Liver (tissue), 9 donors: ENCODE data around the gene ANKS1A. TPM values are rescaled to one million over a fixed set of nuclear protein-coding genes. Genes with fewer than 3 reads are reported as not detected.

Experiments used
- DNase-seq: peaks from one replicate; pipeline ENCODE4 v3.0.0-alpha.2; 2017; ENCODE audit warnings: low spot score
- H3K27ac ChIP-seq, 2 donors: one replicate each; pipeline ENCODE4 v1.7.0; 2013; ENCODE audit warnings: inconsistent platforms in 2 of 2, low read length in 2 of 2, control low read depth in 1 of 2, low read depth in 1 of 2, mild to moderate bottlenecking in 1 of 2
- H3K27me3 ChIP-seq, 4 donors: one replicate each; pipeline versions ENCODE4 v1.6.1 to v1.7.0; 2013; ENCODE audit warnings: low read length in 3 of 4, inconsistent platforms in 1 of 4, mild to moderate bottlenecking in 1 of 4, moderate library complexity in 1 of 4; ENCODE audit not compliant: control insufficient read depth in 4 of 4, insufficient read depth in 4 of 4
- H3K36me3 ChIP-seq, 4 donors: one replicate each; pipeline versions ENCODE4 v1.6.1 to v1.7.0; 2013; ENCODE audit warnings: low read length in 3 of 4, mild to moderate bottlenecking in 3 of 4, low read depth in 1 of 4, moderate library complexity in 1 of 4; ENCODE audit not compliant: control insufficient read depth in 4 of 4, insufficient read depth in 3 of 4
- H3K4me1 ChIP-seq, 4 donors: one replicate each; pipeline versions ENCODE4 v1.6.1 to v1.7.0; 2013; ENCODE audit warnings: low read length in 3 of 4, mild to moderate bottlenecking in 3 of 4, moderate library complexity in 1 of 4; ENCODE audit not compliant: control insufficient read depth in 4 of 4, insufficient read depth in 4 of 4
- H3K4me3 ChIP-seq, 3 donors: one replicate each; pipeline versions ENCODE4 v1.6.1 to v1.7.0; 2013; ENCODE audit warnings: low read length in 3 of 3, control low read depth in 1 of 3, low read depth in 1 of 3, mild to moderate bottlenecking in 1 of 3
- H3K9ac ChIP-seq, 2 donors: one replicate each; pipeline ENCODE4 v1.7.0; 2013; ENCODE audit warnings: low read length in 2 of 2, mild to moderate bottlenecking in 2 of 2, moderate library complexity in 2 of 2, control low read depth in 1 of 2, low read depth in 1 of 2
- H3K9me3 ChIP-seq, 4 donors: one replicate each; pipeline versions ENCODE4 v1.6.1 to v1.7.0; 2013; ENCODE audit warnings: low read length in 3 of 4; ENCODE audit not compliant: control insufficient read depth in 4 of 4
- EGR1 ChIP-seq, 2 donors: IDR thresholded peaks; 2 replicates each; pipeline ENCODE4 v1.6.1; 2016 to 2018; ENCODE audit warnings: antibody characterized with exemption in 2 of 2, low read depth in 2 of 2
- FOXA2 ChIP-seq: IDR thresholded peaks from 2 replicates; pipeline ENCODE4 v1.6.1; 2016; ENCODE audit warnings: antibody characterized with exemption
- GABPA ChIP-seq, 2 donors: IDR thresholded peaks in 1 of 2; conservative IDR thresholded peaks in 1 of 2; 2 replicates each; pipeline ENCODE4 v1.6.1; 2016; ENCODE audit warnings: antibody characterized with exemption in 2 of 2, mild to moderate bottlenecking in 1 of 2, moderate library complexity in 1 of 2
- HNF4A ChIP-seq, 2 donors: conservative IDR thresholded peaks; 2 replicates each; pipeline ENCODE4 v1.6.1; 2016; ENCODE audit warnings: antibody characterized with exemption in 2 of 2, mild to moderate bottlenecking in 2 of 2
- HNF4G ChIP-seq: IDR thresholded peaks from 2 replicates; pipeline ENCODE4 v1.6.1; 2016; ENCODE audit warnings: antibody characterized with exemption
- JUND ChIP-seq, 2 donors: IDR thresholded peaks; 2 replicates each; pipeline ENCODE4 v1.6.1; 2016; ENCODE audit warnings: antibody characterized with exemption in 2 of 2
- NR2F2 ChIP-seq: IDR thresholded peaks from 2 replicates; pipeline ENCODE4 v1.6.1; 2016; ENCODE audit warnings: antibody characterized with exemption
- RAD21 ChIP-seq, 2 donors: IDR thresholded peaks; 2 replicates each; pipeline ENCODE4 v1.6.1; 2016; ENCODE audit warnings: antibody characterized with exemption in 2 of 2, mild to moderate bottlenecking in 2 of 2
- RXRA ChIP-seq, 2 donors: IDR thresholded peaks; 2 replicates each; pipeline ENCODE4 v1.6.1; 2017 to 2018; ENCODE audit warnings: antibody characterized with exemption in 2 of 2, mild to moderate bottlenecking in 1 of 2
- SP1 ChIP-seq: IDR thresholded peaks from 2 replicates; pipeline ENCODE4 v1.6.1; 2018; ENCODE audit warnings: antibody characterized with exemption, mild to moderate bottlenecking
- TAF1 ChIP-seq: conservative IDR thresholded peaks from 2 replicates; pipeline ENCODE4 v1.6.1; 2016; ENCODE audit warnings: antibody characterized with exemption, mild to moderate bottlenecking
- YY1 ChIP-seq: IDR thresholded peaks from 2 replicates; pipeline ENCODE4 v1.6.1; 2016; ENCODE audit warnings: antibody characterized with exemption, mild to moderate bottlenecking
- WGBS: extraction: QIAGEN DNeasy Blood & Tissue Kit; methylation state at CpG from one replicate; pipeline ENCODE4 v1.1.7; 2013; 5-methylcytosine and 5-hydroxymethylcytosine counted together
- polyA plus RNA-seq, 2 donors: library from polyadenylated mRNA; stranded (reverse) in 1 of 2; unstranded in 1 of 2; fragments of 200-250 nt in 1 of 2; fragments of >200 nt in 1 of 2; fragmentation: Nextera tagmentation in 1 of 2; extraction: Ambion mirVana in 1 of 2; gene quantifications; one replicate each; pipeline versions ENCODE4 v1.2.1 to v1.2.3, GENCODE V29; 2013 to 2015
- total RNA-seq, 2 donors: library from RNA; depleted of rRNA; stranded (reverse); fragments of >200 nt; gene quantifications; one replicate each; pipeline ENCODE4 v1.2.3, GENCODE V29; 2014
- TF ChIP-seq, protein P1 (sequence below): IDR thresholded peaks from 2 replicates; pipeline ENCODE4 v1.6.1; 2016; ENCODE audit warnings: antibody characterized with exemption
- TF ChIP-seq, protein P2 (sequence below): IDR thresholded peaks from 2 replicates; pipeline ENCODE4 v1.6.1; 2016; ENCODE audit warnings: antibody characterized with exemption
- TF ChIP-seq, protein P3 (sequence below): IDR thresholded peaks from 2 replicates; pipeline ENCODE4 v1.6.1; 2016; ENCODE audit warnings: antibody characterized with exemption
- TF ChIP-seq, protein P4 (sequence below): fragments of 150-350 bp; IDR thresholded peaks from 2 replicates; pipeline ENCODE4 v1.5.1; 2017; ENCODE audit warnings: improper control_type of control experiment, low read depth, low read length; ENCODE audit not compliant: missing input control
- donor health status: healthy.
- donor health status: healthy.
- donor health status: healthy.
- donor health status: healthy.
- donor health status: healthy.

Gene ANKS1A
- total and polyA plus RNA-seq, 4 donors: 4.3 to 18.7 (median 6.7) TPM

DNA sequence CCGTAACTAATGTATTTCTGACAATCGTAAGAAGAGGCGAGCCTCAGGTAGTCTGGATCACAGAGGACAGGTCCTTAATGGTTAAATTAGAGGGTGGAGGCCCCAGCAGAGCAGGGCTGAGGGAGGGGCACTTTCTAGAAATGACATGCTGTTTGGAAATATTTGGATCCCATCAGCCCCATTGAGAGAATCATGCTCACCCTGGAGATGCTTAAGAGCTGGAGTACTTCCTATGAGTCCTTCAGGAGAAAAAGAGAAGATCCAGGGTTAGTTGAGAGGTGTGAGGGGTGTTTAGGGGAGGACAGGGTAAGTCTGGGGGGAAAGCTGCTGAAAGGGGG is 129.1 kb downstream of the ANKS1A start (continued):
- no peak for TF ChIP-seq RXRA (IDR thresholded peaks at IDR 0.05)

DNA sequence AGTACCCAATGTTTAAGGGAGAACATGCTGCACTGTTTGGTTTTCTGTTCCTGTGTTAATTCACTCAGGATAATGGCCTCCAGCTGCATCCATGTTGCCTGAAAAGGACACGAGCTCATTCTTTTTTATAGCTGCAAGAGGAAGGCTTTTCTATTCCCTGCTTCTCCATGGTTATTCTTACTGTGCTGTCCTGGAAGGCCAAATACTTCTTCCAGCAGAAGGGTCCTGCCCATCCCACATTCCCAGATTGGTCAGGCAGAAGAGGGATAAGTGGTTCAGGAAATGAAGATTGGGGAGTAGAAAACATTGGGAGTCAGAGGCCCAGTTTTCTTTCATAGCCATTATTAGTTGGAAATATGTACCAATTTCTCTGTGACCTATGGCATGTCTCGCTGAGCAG is 129.7 kb downstream of the ANKS1A start:
- DNase-seq: no peak
- H3K27me3 ChIP-seq: no peaks in the 10 kb centered on the region
- H3K4me1 ChIP-seq: peaks cover 2 to 46% (median 34%) of the 10 kb centered on the region in 4 donors
- peak overlapping the region; percentile 5 to 44 for H3K27ac ChIP-seq
- TF ChIP-seq EGR1 (IDR thresholded peaks at IDR 0.05; ENCODE audit: low read depth in 2 of 2) (no peak), FOXA2 (no peak), TAF1 (no peak), JUND (IDR thresholded peaks at IDR 0.05) (no peak), NR2F2 (no peak), HNF4G (no peak)
- TF ChIP-seq, protein P1, sequence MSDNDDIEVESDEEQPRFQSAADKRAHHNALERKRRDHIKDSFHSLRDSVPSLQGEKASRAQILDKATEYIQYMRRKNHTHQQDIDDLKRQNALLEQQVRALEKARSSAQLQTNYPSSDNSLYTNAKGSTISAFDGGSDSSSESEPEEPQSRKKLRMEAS: no peak
- TF ChIP-seq, protein P2, sequence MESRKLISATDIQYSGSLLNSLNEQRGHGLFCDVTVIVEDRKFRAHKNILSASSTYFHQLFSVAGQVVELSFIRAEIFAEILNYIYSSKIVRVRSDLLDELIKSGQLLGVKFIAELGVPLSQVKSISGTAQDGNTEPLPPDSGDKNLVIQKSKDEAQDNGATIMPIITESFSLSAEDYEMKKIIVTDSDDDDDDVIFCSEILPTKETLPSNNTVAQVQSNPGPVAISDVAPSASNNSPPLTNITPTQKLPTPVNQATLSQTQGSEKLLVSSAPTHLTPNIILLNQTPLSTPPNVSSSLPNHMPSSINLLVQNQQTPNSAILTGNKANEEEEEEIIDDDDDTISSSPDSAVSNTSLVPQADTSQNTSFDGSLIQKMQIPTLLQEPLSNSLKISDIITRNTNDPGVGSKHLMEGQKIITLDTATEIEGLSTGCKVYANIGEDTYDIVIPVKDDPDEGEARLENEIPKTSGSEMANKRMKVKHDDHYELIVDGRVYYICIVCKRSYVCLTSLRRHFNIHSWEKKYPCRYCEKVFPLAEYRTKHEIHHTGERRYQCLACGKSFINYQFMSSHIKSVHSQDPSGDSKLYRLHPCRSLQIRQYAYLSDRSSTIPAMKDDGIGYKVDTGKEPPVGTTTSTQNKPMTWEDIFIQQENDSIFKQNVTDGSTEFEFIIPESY: no peak
- H3K9me3 ChIP-seq: no peaks in the 10 kb centered on the region
- 75% methylated on average over 2 of the region's 2 CpGs for WGBS
- peaks cover 0 to 5% (median 0%) of the 10 kb centered on the region in 4 donors for H3K36me3 ChIP-seq
- no peak overlapping the region for H3K9ac ChIP-seq
- peak overlapping the region in 1 of 3 donors; percentile 28 for H3K4me3 ChIP-seq

DNA sequence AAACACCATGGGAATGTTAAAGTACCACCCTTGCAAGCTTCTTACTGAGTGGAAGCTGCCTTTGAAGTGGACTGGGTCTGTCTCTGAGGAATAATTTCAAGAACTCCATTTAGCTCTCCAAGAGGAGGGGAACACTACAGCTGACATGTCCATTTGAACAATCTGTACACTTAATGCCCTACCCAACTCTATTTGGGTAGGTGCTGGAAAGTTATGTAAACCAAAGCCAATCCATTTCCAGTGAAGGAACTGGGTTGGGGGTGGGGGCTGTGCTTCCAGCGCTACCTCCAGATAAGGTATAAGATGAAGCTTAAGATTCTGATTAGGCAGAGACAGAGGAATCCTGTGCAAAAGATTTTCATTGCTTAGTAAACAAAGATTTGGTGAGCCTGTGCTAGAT is 130.1 kb downstream of the ANKS1A start:
- peaks cover 2 to 46% (median 34%) of the 10 kb centered on the region in 4 donors for H3K4me1 ChIP-seq
- 88% methylated on average over 1 of the region's 1 CpG for WGBS
- DNase-seq: no peak
- H3K9me3 ChIP-seq: no peaks in the 10 kb centered on the region
- peak overlapping the region; percentile 5 to 44 for H3K27ac ChIP-seq
- H3K27me3 ChIP-seq: no peaks in the 10 kb centered on the region
- peaks cover 0 to 5% (median 0%) of the 10 kb centered on the region in 4 donors for H3K36me3 ChIP-seq
- peak overlapping the region in 1 of 3 donors; percentile 10 for H3K4me3 ChIP-seq
- H3K9ac ChIP-seq: no peak overlapping the region
- TF ChIP-seq YY1 (no peak), RAD21 (IDR thresholded peaks at IDR 0.05) (no peak), SP1 (no peak), NR2F2 (no peak), RXRA (IDR thresholded peaks at IDR 0.05) (no peak), TAF1 (no peak), HNF4G (no peak), GABPA (IDR thresholded peaks at IDR 0.05 in 1 of 2, conservative IDR thresholded peaks at IDR 0.05 in 1 of 2) (no peak)
- TF ChIP-seq, protein P2: no peak

DNA sequence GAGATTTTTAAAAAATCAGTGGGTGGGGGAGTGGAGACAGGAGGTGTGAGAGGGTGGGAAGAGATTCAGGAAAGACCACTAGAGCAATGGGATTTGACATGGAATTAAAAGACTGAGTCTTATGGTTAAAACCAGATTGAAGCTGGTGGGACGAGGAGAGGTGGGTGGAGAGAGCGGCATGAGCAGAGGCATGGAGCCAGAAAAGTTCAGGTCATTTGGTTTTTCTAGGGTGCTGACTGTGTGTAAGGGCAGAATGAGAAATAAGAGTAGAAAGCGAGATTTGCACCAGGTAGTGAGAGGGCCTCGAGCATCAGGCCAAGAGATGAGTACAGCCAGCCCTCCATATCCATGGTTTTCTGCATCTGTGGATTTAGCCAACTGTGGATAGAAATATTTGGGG is 130.8 kb downstream of the ANKS1A start:
- Histone ChIP-seq H3K27me3 (no peaks in the 10 kb centered on the region), H3K4me1 (peaks cover 2 to 46% (median 35%) of the 10 kb centered on the region in 4 donors), H3K27ac (no peak overlapping the region), H3K36me3 (peaks cover 0 to 5% (median 0%) of the 10 kb centered on the region in 4 donors), H3K9ac (no peak overlapping the region), H3K4me3 (peak overlapping the region in 1 of 3 donors; percentile 3), H3K9me3 (no peaks in the 10 kb centered on the region)
- WGBS: 88% methylated on average over 4 of the region's 4 CpGs
- no peak for TF ChIP-seq NR2F2
- no peak for TF ChIP-seq EGR1 (IDR thresholded peaks at IDR 0.05; ENCODE audit: low read depth in 2 of 2)
- TF ChIP-seq, protein P1: no peak
- TF ChIP-seq, protein P2: no peak
- no peak for TF ChIP-seq TAF1
- no peak for TF ChIP-seq HNF4A (conservative IDR thresholded peaks at IDR 0.05)
- TF ChIP-seq, protein P3, sequence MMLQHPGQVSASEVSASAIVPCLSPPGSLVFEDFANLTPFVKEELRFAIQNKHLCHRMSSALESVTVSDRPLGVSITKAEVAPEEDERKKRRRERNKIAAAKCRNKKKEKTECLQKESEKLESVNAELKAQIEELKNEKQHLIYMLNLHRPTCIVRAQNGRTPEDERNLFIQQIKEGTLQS: no peak
- no peak for TF ChIP-seq JUND (IDR thresholded peaks at IDR 0.05)
- TF ChIP-seq, protein P4, sequence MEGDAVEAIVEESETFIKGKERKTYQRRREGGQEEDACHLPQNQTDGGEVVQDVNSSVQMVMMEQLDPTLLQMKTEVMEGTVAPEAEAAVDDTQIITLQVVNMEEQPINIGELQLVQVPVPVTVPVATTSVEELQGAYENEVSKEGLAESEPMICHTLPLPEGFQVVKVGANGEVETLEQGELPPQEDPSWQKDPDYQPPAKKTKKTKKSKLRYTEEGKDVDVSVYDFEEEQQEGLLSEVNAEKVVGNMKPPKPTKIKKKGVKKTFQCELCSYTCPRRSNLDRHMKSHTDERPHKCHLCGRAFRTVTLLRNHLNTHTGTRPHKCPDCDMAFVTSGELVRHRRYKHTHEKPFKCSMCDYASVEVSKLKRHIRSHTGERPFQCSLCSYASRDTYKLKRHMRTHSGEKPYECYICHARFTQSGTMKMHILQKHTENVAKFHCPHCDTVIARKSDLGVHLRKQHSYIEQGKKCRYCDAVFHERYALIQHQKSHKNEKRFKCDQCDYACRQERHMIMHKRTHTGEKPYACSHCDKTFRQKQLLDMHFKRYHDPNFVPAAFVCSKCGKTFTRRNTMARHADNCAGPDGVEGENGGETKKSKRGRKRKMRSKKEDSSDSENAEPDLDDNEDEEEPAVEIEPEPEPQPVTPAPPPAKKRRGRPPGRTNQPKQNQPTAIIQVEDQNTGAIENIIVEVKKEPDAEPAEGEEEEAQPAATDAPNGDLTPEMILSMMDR: no peak
- no peak for DNase-seq
